Fibroblast of mammary gland (primary cell): ENCODE results near the gene YJU2.
"Not testable (repeated sequence)": the region's sequence is repeated elsewhere in the genome, so short reads cannot be mapped to it uniquely, and the experiment has no call there.

Experiments used
- DNase-seq: peaks from one replicate; pipeline ENCODE4 v3.0.0-alpha.2; 2010; ENCODE audit warnings: low read depth
- H3K4me3 ChIP-seq: 2 replicates; pipeline ENCODE4 v1.5.1; 2011; ENCODE audit warnings: low read depth, mild to moderate bottlenecking, low read length, moderate library complexity; ENCODE audit not compliant: control insufficient read depth
- CTCF ChIP-seq: conservative IDR thresholded peaks from 2 replicates; pipeline ENCODE4 v1.5.1; 2011; ENCODE audit warnings: low read depth, low read length, inconsistent platforms; ENCODE audit not compliant: control insufficient read depth, insufficient read depth

The YJU2 gene

GRCh38 chr19:4284176-4284958, 37.5 kb downstream of the YJU2 start:
- no peak for DNase-seq

GRCh38 chr19:4284974-4285373, 38.1 kb downstream of the YJU2 start:
- no peak for TF ChIP-seq CTCF
- DNase-seq = no peak
- H3K4me3 ChIP-seq = no peak overlapping the region

More at GRCh38 chr19:4284176-4284958, 37.5 kb downstream of the YJU2 start:
- H3K4me3 ChIP-seq = no peak overlapping the region
- no peak for TF ChIP-seq CTCF

GRCh38 chr19:4286141-4286540, 39.3 kb downstream of the YJU2 start:
- DNase-seq, H3K4me3 ChIP-seq: not testable (repeated sequence)

GRCh38 chr19:4288091-4288777, 41.4 kb downstream of the YJU2 start:
- TF ChIP-seq CTCF = no peak
- DNase-seq = no peak
- H3K4me3 ChIP-seq = no peak overlapping the region

- no peak overlapping the region for H3K4me3 ChIP-seq
- no peak for TF ChIP-seq CTCF
- no peak for DNase-seq
Measured at GRCh38 chr19:4291184-4291732, 44.4 kb downstream of the YJU2 start.

GRCh38 chr19:4292515-4292914, 45.6 kb downstream of the YJU2 start:
- TF ChIP-seq CTCF = no peak
- DNase-seq = no peak

GRCh38 chr19:4294389-4294788, 47.5 kb downstream of the YJU2 start:
- no peak for DNase-seq
- H3K4me3 ChIP-seq = no peak overlapping the region
- TF ChIP-seq CTCF = no peak

More at GRCh38 chr19:4292515-4292914, 45.6 kb downstream of the YJU2 start:
- H3K4me3 ChIP-seq = no peak overlapping the region
